CD1c-positive myeloid dendritic cell (primary cell): Measurements from ENCODE around the gene MED19.
A peak's percentile ranks its signal among the peaks of the same experiment; 100 is the strongest.
"Not testable (repeated sequence)": the region's sequence is repeated elsewhere in the genome, so short reads cannot be mapped to it uniquely, and the experiment has no call there.

Source experiments
- DNase-seq: peaks from one replicate; pipeline ENCODE4 v3.0.0-alpha.2; 2016; ENCODE audit errors: extremely low spot score

The MED19 gene

GRCh38 chr11:57704932-57705331 lies 7.1 kb downstream of the MED19 start:
- DNase-seq: no peak

- no peak for DNase-seq
Observed at GRCh38 chr11:57703341-57703740, 8.7 kb downstream of the MED19 start.

GRCh38 chr11:57700425-57700824 lies 11.6 kb downstream of the MED19 start:
- no peak for DNase-seq

- no peak for DNase-seq
Observed at GRCh38 chr11:57699813-57700212, 12.2 kb downstream of the MED19 start.

GRCh38 chr11:57698843-57699365 lies 13.1 kb downstream of the MED19 start:
- no peak for DNase-seq

- not testable (repeated sequence) for DNase-seq
Observed at GRCh38 chr11:57690474-57690873, 21.5 kb downstream of the MED19 start.

DNA sequence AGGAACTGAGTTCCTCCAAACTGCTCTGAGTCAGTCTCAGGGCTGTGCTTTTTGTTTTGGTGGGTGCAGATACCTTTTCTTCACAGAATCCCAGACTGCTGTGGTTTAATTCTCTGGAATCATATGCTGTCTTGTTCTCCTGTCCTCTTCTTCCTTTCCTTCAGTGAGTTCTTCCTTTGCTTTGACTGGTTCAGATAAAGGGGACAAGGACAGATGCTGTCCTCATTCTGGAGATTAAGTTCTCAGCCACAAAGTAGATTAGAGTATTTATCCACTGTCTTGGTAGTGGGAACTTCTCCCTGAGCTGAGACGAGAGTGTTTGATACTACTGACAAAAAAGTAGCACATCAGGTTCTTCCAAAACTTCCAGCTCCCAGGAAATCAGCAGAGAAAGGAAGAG lies 30.8 kb downstream of the MED19 start:
- no peak for DNase-seq

GRCh38 chr11:57680552-57680874 lies 31.5 kb downstream of the MED19 start:
- DNase-seq: no peak

DNA sequence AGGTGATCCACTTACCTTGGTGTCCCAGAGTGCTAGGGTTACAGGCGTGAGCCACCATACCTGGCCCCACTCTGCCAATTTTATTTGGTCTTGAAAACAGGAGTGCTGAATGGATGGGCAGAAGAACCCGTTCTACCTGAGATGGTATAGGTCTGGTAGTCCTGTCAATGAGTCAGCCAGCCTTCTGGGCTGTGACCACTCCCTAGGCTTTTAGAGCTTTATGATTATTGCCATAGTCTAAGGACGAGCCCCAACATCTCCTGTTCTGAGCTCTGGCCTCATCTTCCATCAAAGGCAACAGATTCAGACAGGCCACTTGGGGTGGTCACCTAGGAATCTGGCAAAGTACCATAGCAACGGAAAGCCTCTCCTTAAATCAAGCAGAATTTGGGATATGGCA lies 32.6 kb downstream of the MED19 start:
- DNase-seq: no peak

DNA sequence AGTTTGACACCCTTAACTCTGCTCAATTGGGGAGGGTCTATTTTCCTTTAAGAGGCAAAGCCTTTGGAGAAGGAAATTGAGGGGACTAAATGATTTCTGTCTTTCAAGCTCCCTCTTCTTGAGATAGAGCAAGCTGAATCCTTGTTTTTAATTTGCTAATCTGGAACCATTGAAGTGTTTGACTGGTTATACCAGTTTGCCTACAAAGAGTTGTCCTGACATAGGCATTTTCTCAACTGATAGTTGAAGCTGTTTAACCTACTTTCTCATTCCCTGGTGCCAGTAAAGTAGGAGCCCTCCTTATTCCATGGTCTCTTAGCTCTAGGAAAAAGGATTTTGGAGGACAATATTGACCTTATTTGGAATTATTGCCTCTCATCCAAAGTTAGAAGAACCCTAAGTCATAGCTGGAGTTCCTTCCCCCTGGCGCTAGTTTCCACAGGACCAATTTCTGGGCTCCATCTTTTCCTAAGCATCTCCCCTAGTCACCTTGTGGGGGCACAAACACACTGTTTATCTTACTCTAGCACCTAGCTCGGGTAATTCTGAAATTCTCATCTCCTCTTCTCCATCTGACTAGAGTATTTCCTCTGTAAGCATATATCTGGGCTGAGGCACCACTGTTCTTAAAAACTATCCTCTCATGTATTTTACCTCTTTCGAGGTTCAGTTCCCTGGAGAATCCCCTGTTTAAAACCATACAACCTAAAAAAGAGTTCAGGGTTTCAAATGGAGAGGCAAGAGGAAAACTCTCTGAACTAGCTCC lies 36.7 kb downstream of the MED19 start:
- no peak for DNase-seq

DNA sequence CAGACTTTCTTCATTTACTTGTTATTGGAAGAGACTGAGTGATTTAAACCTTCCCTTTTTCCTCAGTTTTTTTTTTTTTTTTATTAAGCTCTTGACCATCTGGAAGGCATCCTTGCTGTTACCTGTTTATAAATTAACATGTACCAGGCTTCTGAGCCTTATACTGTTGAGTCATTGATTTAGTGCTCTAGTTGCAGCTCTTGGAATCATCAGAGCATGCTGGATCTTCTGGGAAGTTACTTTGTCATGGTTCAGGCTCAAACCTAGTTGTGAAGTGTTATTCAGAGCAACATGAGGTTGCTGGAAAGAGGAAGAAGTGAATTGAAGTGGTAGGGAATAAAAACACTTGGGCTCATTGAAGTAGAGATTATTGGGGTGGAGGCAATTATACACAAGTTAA lies 37.8 kb downstream of the MED19 start:
- DNase-seq: no peak

GRCh38 chr11:57668434-57668782 lies 43.6 kb downstream of the MED19 start:
- DNase-seq: peak; percentile 50

- peak; percentile 99 for DNase-seq
Observed at GRCh38 chr11:57667736-57668433, 44.1 kb downstream of the MED19 start, which contains the start of gene ZDHHC5. Gene ZDHHC5 (plus strand): TSS chr11:57668114. CDS start chr11:57673091, 4,977 bp downstream.

- DNase-seq: peak; percentile 96
Observed at GRCh38 chr11:57667117-57667735, 44.8 kb downstream of the MED19 start.

- DNase-seq: no peak
Observed at GRCh38 chr11:57663975-57664374, 48.0 kb downstream of the MED19 start.

GRCh38 chr11:57662893-57663292 lies 49.1 kb downstream of the MED19 start:
- DNase-seq: no peak

GRCh38 chr11:57659669-57660068 lies 52.3 kb downstream of the MED19 start:
- no peak for DNase-seq

GRCh38 chr11:57658023-57658361 lies 54.0 kb downstream of the MED19 start:
- peak; percentile 40 for DNase-seq

DNA sequence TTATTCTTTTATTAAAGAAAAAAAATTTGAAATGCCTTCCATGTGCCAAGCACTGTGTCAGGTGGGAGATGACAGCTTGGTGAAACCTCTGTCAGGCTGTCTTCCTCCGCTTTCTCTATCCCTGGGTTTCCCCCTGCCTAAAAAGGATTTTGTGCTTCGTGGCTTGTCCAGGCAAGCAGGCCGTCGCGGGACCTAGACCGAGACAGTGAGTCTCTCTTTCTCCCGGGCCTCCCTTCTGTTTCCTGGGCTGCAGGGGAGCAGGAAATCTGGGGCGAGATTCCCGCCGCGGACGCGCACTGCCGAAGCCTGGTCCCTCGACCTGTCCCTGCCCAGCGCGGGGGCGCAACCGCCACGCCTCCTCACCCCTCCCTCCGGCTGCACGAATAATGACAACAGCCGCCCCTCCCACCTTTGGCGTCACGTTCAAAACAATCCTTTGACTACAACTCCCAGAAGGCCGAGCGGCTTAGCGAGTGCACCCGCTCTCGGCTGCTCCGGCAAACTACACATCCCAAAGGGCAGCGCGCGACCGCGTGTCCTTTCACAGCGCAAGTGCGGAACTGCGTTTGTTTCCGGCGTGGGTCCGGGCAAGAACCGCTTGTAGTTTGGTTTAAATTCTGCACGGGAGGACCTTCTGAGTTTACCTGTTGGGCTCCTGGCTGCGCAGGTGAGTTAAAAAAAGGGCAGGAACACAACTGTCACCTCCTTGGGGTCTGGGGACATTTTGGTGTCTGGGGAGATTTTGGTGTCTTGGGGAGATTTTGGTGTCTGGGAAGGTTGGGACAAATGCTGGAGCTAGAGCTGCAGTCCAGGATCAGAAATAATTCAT lies 54.6 kb downstream of the MED19 start, which contains the start of gene CLP1:
CLP1 (plus strand) TSS at position 569 of the 829 bp plus-strand sequence. CDS start 1,715 bp downstream, outside the sequence.
- DNase-seq: peak; percentile 100

- no peak for DNase-seq
Observed at GRCh38 chr11:57656885-57657193, 55.2 kb downstream of the MED19 start.
